Astrocyte of the hippocampus (primary cell): ENCODE measurements around the gene TLX3.
A peak's percentile ranks its signal among the peaks of the same experiment; 100 is the strongest.
"Not testable (repeated sequence)": the region's sequence is repeated elsewhere in the genome, so short reads cannot be mapped to it uniquely, and the experiment has no call there.

Source experiments
- DNase-seq: peaks from one replicate; pipeline ENCODE4 v3.0.0; 2011; ENCODE audit warnings: low read depth, low spot score

TLX3 gene

GRCh38 chr5:171323806-171324632 is 15.0 kb downstream of the TLX3 start:
- no peak for DNase-seq

GRCh38 chr5:171330021-171330420 is 21.0 kb downstream of the TLX3 start:
- DNase-seq, result no peak

GRCh38 chr5:171335616-171336015 is 26.6 kb downstream of the TLX3 start:
- DNase-seq, result no peak

- DNase-seq, result peak; percentile 78
Observed at GRCh38 chr5:171336521-171337209, 27.6 kb downstream of the TLX3 start.

GRCh38 chr5:171337210-171337569 is 28.1 kb downstream of the TLX3 start:
- no peak for DNase-seq

- no peak for DNase-seq
Observed at GRCh38 chr5:171340042-171340441, 31.0 kb downstream of the TLX3 start.

- DNase-seq, result no peak
Observed at GRCh38 chr5:171340491-171340890, 31.4 kb downstream of the TLX3 start.

- peak; percentile 78 for DNase-seq
Observed at GRCh38 chr5:171342362-171343111, 33.5 kb downstream of the TLX3 start.

- DNase-seq, result no peak
Observed at GRCh38 chr5:171344936-171345608, 36.0 kb downstream of the TLX3 start.

GRCh38 chr5:171351536-171352073 is 42.6 kb downstream of the TLX3 start:
- no peak for DNase-seq

- no peak for DNase-seq
Observed at GRCh38 chr5:171355302-171355724, 46.3 kb downstream of the TLX3 start.

- no peak for DNase-seq
Observed at GRCh38 chr5:171357843-171358242, 48.8 kb downstream of the TLX3 start.

GRCh38 chr5:171361151-171361550 is 52.1 kb downstream of the TLX3 start:
- DNase-seq, result not testable (repeated sequence)
